Stimulated activated memory B cell treated with anti-CD40 and anti-IgM and Interleukin-4, amounts not matched to agents 10 μg/mL and 1 μg/mL and 100 μg/mL, for 72 hours (primary cell): Measurements from ENCODE around the gene STARD3.

Experiments
- ATAC-seq: fragments of 150-1000 bp; cut with Tn5 transposase; 2 replicates; pipeline ENCODE4 v1.10.0; 2021
- H3K27ac Mint-ChIP-seq: one replicate; pipeline ENCODE4 v1.8.0; 2022; ENCODE audit warnings: mild to moderate bottlenecking, mixed read lengths
- H3K27me3 Mint-ChIP-seq: one replicate; pipeline ENCODE4 v1.8.0; 2022; ENCODE audit warnings: mixed read lengths
- H3K36me3 Mint-ChIP-seq: one replicate; pipeline ENCODE4 v1.8.0; 2022; ENCODE audit warnings: mixed read lengths
- H3K4me1 Mint-ChIP-seq: one replicate; pipeline ENCODE4 v1.8.0; 2022; ENCODE audit warnings: mixed read lengths
- H3K4me3 Mint-ChIP-seq: one replicate; pipeline ENCODE4 v1.8.0; 2022; ENCODE audit warnings: mild to moderate bottlenecking, moderate library complexity, mixed read lengths
- H3K9me3 Mint-ChIP-seq: one replicate; pipeline ENCODE4 v1.8.0; 2022; ENCODE audit warnings: mixed read lengths

STARD3 gene

DNA sequence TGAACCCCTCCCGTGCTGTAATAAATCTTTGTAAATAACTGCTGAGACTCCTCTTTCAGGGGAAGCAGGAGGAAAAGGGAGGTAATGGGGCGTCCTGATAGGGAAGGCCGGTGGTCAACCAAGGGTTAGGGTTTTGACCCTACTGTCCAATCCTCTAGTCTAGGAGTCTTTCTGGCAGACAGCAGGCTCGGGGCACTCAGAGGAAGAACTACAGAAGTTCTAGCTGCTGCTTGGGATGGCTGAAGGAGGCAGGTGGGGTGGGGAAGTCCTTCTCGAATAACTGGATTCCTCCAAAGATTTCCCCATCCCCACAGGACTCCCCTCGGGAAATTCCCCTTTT lies 387 bp upstream of the STARD3 start:
- Mint-ChIP-seq H3K4me3 (peak overlapping the region; percentile 87), H3K27me3 (peaks cover 8% of the 10 kb centered on the region), H3K4me1 (peaks cover 63% of the 10 kb centered on the region), H3K9me3 (no peaks in the 10 kb centered on the region), H3K36me3 (no peaks in the 10 kb centered on the region), H3K27ac (peak overlapping the region; percentile 56)
- no peak for ATAC-seq

DNA sequence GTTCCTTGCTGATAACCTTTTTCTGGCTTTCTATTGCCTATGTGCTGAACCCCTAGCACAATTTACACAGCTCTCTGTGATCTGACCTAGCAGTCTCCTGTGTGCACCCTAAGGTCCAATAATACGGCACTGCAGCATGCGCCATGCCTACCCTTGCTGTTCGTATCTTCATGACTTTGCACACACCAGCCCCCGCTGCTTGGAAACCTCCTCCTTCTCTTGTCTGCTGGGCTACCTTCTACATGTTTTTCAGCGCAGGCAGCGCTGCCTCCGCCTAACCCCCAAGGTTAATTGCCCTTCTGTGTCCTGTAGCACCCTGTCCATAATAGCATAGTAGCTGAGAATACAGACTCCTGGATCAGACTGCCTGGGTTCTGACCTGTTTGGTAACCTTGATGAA lies 1.4 kb downstream of the STARD3 start:
- Mint-ChIP-seq H3K36me3 (no peaks in the 10 kb centered on the region), H3K9me3 (no peaks in the 10 kb centered on the region), H3K4me3 (peak overlapping the region; percentile 87), H3K27me3 (no peaks in the 10 kb centered on the region), H3K27ac (peak overlapping the region; percentile 56), H3K4me1 (peaks cover 81% of the 10 kb centered on the region)
- ATAC-seq = no peak

DNA sequence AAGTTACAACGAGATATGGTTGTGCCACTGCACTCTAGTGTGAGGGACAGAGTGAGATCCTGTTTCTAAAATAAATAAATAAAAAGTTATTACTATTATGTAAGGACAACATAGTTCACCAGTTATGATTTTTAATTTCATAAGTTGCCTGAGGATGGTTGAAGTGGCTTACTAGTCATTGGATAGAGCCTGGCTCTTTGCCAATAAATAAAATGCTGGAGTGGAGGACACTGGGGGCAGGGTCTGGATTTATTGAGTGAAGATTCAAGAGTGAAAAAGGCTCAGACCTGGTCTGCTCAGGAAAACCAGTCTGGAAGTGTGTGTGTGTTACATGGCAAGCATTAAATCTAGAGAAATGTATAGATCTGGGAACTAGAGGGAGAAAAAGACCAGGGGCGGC lies 2.1 kb downstream of the STARD3 start:
- Mint-ChIP-seq H3K4me3 (no peak overlapping the region), H3K9me3 (no peaks in the 10 kb centered on the region), H3K27ac (no peak overlapping the region), H3K27me3 (no peaks in the 10 kb centered on the region), H3K4me1 (peaks cover 82% of the 10 kb centered on the region), H3K36me3 (no peaks in the 10 kb centered on the region)
- ATAC-seq = no peak

DNA sequence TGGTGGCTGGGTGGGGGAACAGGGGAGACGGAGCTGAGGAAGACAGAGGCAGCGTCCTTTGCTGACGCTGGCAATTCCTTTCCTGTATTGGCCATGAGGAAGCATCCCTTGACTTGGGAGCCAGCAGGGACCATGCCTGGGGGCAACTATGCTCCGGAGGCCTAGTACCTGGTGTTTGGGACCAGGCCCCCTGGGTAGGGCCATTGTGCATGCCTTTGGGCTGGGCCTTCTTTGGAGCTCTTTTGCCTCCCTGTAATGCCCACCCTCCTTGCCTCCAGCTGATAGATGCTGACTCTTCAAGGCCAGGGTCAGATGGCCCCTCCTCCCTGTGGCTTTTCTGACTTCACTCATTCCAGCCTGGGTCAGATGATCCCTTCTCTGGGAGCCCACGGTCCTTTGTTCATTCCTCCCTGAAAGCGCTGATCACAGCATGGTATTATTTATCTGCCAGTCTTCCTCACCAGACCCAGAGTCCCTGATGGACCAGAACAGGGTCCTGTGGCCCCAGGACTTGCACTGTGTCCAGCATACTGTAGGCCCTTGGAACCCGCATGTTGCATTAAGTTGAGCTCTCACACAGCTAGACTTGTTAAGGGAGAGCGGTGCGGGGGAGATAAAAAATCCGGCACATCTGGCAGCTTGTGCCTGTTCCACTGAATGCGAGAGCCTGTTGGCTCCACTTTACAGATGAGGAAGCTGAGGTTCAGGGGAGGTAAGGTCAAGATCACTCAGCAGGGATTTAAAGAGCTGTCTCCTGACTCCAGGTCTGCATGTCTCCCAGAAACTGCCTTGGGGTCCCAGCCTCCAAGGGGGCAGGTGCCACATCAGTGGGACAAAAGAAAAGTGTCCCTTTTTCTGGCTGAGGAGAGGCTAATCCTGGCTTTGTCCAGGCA lies 2.9 kb downstream of the STARD3 start:
- H3K36me3 Mint-ChIP-seq = no peaks in the 10 kb centered on the region
- H3K9me3 Mint-ChIP-seq = no peaks in the 10 kb centered on the region
- H3K4me3 Mint-ChIP-seq = no peak overlapping the region
- no peaks in the 10 kb centered on the region for H3K27me3 Mint-ChIP-seq
- H3K4me1 Mint-ChIP-seq = peaks cover 85% of the 10 kb centered on the region
- H3K27ac Mint-ChIP-seq = no peak overlapping the region
- no peak for ATAC-seq

DNA sequence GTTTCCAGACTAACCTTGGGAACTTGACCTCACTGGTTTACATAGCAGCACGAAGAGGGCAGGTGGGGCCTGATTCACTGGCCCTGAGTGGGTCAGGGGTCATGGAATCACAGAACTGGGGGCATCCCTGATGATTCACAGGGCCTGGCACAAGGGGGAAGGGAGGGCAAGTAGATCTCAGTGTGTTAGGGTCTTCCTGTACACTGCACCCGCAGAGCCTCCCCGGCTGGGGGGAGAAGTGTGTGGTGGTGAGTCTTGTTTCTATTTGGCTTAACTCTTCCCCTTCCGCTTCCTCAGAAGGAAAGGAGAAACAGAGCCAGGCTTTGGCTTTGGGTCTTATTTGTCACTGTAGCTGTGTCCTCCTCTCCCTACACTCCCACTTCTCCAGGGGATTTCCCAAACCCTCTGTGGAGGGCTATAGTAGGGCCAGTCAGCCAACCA lies 3.7 kb downstream of the STARD3 start:
- Mint-ChIP-seq H3K27me3 (no peaks in the 10 kb centered on the region), H3K9me3 (no peaks in the 10 kb centered on the region), H3K4me1 (peaks cover 88% of the 10 kb centered on the region), H3K27ac (no peak overlapping the region), H3K4me3 (no peak overlapping the region), H3K36me3 (no peaks in the 10 kb centered on the region)
- no peak for ATAC-seq

DNA sequence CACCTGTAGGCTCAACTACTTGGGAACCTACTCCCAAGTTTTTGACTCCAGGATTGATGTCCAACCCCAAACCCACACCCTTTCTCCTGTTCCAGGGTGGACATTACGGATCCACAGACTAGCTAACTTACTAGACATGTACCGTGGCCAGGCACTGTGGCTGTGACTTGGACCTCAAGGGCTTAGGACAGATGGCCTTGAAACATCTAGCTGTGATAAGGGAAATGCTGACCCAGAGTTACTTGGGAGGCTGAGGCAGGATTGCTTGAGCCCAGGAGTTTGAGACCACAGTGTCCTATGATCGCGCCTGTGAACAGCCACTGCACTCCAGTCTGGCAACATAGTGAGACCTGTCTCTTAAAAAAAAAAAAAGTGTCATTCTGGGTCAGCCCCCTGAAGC lies 4.2 kb downstream of the STARD3 start:
- H3K4me3 Mint-ChIP-seq = no peak overlapping the region
- H3K4me1 Mint-ChIP-seq = peaks cover 84% of the 10 kb centered on the region
- no peak overlapping the region for H3K27ac Mint-ChIP-seq
- ATAC-seq = no peak
- H3K36me3 Mint-ChIP-seq = no peaks in the 10 kb centered on the region
- no peaks in the 10 kb centered on the region for H3K9me3 Mint-ChIP-seq
- no peaks in the 10 kb centered on the region for H3K27me3 Mint-ChIP-seq

DNA sequence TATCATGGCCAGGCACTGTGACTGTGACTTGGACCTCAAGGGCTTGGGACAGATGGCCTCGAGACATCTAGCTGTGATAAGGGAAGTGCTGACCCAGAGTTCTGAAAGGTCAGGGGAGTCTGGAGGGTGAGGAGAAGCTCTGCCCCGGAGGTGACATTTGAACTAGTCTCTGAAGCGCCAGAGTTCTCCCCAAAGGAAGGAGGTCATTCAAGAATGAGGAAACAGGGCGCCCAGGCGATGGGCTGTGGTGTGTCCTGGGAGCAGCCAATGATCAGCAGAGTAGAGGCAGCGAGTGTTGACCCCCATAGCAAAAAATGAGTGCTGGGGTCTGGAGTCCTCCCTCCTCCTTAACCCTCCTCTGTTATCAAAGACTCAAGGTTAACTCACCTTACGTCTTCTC lies 4.9 kb downstream of the STARD3 start:
- Mint-ChIP-seq H3K4me1 (peaks cover 78% of the 10 kb centered on the region), H3K4me3 (no peak overlapping the region), H3K36me3 (no peaks in the 10 kb centered on the region), H3K27me3 (no peaks in the 10 kb centered on the region), H3K9me3 (no peaks in the 10 kb centered on the region), H3K27ac (peak overlapping the region; percentile 22)
- no peak for ATAC-seq

DNA sequence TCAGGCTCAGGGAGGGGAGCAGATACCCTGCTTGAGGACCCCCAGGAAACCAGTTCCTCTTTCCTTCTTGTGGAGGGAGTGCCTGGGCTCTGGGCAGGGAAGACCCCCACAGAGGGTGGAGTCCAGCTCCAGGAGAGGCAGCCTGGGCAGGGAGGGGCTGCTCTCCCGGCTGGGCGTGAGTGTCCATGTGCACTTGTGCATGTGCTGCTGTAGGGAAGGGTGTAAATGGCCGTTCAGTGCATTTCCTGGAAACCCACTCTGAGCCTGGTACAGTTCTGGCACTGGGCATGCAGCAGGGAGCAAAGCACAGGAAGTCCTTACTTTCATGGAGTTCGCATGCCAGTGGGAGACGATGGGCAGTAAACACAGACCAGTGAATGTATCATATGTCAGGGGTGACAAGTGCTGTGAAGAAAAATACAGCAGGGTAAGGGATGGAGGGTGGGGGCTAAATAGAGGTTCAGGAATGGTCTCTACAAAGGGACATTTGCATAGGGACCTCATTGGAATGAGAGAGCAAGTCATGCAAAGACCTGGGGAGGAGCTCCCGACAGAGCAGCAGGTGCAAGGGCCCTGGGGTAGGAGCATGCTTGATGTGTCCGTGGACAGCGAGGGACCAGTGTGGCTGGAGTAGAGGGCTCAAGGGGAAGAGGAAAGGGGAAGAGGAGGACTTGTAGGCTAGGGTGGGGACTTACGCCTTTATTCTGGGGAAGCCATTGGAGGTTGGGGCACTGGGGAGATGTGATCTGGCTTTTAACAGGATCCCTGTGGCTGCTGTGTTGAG lies 5.5 kb downstream of the STARD3 start:
- peaks cover 76% of the 10 kb centered on the region for H3K4me1 Mint-ChIP-seq
- ATAC-seq = no peak
- H3K36me3 Mint-ChIP-seq = no peaks in the 10 kb centered on the region
- no peak overlapping the region for H3K27ac Mint-ChIP-seq
- H3K9me3 Mint-ChIP-seq = no peaks in the 10 kb centered on the region
- H3K4me3 Mint-ChIP-seq = no peak overlapping the region
- H3K27me3 Mint-ChIP-seq = no peaks in the 10 kb centered on the region

DNA sequence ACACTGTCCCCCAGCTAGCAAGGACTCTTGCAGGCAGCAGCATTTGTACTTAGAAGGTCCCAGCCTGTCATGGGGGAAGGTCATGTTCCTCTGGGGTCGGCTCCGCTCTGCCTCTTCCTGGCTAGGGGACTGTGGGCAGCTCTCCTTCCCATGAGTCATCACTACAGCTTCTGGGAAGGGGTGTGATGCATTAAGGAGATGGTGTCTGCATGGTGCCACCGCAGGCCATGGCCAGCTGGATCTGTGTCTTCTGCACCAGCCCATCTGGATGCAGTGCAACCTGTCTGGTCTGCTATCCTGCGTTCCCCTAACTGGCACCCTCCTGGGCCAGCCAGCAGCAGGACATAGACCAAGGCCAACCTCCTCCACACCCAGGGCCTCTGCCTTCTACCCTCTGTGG lies 6.3 kb downstream of the STARD3 start:
- H3K36me3 Mint-ChIP-seq = no peaks in the 10 kb centered on the region
- no peak for ATAC-seq
- H3K4me1 Mint-ChIP-seq = peaks cover 68% of the 10 kb centered on the region
- H3K27ac Mint-ChIP-seq = no peak overlapping the region
- H3K4me3 Mint-ChIP-seq = no peak overlapping the region
- no peaks in the 10 kb centered on the region for H3K27me3 Mint-ChIP-seq
- no peaks in the 10 kb centered on the region for H3K9me3 Mint-ChIP-seq

DNA sequence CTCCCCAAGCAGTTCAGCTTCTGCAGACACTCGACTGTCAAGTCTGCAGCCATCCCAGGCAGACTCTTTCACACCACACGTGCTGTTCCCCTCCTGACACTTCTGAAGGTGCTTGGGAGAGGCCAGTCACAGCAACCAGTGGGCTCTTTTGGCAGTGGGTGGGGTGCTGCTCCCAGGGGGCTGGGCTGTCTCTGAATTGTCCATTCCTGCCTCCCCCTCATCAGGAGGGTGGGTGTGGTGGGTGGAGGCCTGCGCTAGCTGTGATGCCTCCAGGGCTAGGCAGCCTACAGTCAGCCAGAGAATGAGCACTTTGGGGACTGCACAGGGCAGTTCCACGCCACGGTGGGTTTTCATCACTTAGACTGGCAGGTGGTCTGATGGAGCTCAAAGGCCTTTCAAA lies 10.3 kb downstream of the STARD3 start:
- H3K27ac Mint-ChIP-seq = no peak overlapping the region
- H3K4me3 Mint-ChIP-seq = no peak overlapping the region
- no peaks in the 10 kb centered on the region for H3K9me3 Mint-ChIP-seq
- peaks cover 35% of the 10 kb centered on the region for H3K4me1 Mint-ChIP-seq
- H3K27me3 Mint-ChIP-seq = no peaks in the 10 kb centered on the region
- ATAC-seq = no peak
- peaks cover 6% of the 10 kb centered on the region for H3K36me3 Mint-ChIP-seq

DNA sequence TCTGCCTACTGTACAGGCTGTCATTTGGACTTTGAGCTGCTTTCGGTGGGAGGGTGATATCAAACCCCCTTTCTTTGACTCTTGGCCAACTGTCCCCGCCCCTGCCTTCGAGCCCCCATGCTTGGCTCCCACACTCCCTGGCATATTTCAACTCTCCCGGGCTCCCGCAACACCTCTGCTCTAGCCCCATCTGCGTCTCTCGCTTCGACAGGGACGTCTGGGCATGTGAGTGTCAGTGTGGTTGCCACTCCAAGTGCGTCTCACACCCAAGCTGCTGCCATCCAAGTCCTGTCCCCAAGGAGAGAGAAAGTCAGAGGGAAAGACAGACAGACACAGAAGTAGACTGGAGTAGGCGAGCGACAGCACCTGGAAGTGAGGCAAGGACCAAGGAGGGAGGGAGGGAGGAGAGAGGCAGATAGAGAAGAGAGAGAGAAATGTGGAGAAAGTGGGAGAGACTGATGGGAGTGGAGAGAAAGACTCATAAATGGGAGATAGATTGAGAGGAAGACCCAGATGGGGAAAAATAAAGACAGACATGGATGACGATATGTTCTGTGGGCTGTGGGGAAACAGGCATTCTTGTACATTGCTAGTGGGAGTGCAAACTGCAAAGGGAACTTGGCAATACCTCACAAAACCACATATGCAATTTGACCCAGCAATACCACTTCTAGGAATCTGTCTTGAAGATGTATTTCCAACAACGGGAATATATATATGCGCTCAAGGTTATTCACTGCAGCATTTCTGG lies 11.8 kb downstream of the STARD3 start:
- Mint-ChIP-seq H3K4me3 (no peak overlapping the region), H3K27ac (no peak overlapping the region), H3K4me1 (peaks cover 28% of the 10 kb centered on the region)

DNA sequence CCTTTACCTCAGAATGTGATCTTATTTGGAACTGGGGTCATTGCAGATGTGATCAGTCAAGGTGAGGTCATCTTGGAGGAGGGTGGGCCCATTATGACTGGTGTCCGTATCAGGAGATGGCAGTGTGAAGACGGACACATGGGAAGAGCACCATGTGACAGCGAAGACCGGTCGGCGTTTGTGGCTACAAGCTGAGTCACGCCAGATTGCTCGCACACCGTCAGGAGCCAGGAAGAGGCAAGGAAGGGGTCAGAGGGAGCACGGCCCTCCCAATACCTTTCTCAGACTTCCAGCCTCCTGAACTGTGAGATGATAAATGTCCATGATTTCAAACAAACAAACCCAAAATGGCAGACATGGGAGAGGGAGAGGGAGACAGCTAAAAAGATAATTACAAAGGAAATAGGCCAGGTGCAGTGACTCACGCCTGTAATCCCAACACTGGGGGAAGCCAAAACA lies 13.2 kb downstream of the STARD3 start:
- Mint-ChIP-seq H3K36me3 (peaks cover 7% of the 10 kb centered on the region), H3K4me3 (no peak overlapping the region), H3K4me1 (peaks cover 17% of the 10 kb centered on the region), H3K9me3 (no peaks in the 10 kb centered on the region), H3K27me3 (no peaks in the 10 kb centered on the region), H3K27ac (no peak overlapping the region)
- ATAC-seq = no peak

More for the DNA sequence above, 11.8 kb downstream of the STARD3 start:
- Mint-ChIP-seq H3K36me3 (peaks cover 6% of the 10 kb centered on the region), H3K9me3 (no peaks in the 10 kb centered on the region), H3K27me3 (no peaks in the 10 kb centered on the region)
- no peak for ATAC-seq

DNA sequence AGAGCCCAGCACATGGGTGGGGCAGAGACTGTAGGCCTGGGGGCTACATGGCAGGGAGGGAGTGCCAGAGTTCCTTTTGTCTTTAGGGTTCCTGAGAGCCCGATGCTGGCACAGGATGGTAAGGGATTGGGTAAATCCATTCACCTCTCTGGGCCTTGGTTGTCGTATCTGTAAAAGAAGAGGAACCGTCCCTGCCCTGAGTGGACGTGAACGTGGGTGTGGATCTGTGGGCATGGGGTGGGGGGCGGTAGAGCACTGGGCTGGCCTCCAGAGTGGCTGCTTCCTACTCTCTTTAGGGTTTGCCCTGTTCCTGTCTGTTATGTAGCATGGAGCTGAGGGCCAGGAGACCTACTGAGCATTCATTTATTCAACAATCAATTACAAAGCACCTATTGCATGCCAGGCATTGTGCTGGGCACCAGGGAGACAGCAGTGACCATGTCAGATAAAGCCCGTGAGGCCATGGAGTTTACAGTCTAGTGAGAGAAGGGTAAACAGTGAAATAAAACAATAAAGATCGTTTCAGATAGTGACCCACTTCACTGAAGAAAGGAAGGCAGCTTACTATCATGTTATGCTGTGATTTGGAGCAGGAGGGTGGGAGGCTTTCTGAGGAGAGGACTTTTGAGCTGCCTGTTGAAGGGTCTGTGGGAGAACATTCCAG lies 15.1 kb downstream of the STARD3 start:
- Mint-ChIP-seq H3K27ac (peak overlapping the region; percentile 1), H3K36me3 (peaks cover 19% of the 10 kb centered on the region)

DNA sequence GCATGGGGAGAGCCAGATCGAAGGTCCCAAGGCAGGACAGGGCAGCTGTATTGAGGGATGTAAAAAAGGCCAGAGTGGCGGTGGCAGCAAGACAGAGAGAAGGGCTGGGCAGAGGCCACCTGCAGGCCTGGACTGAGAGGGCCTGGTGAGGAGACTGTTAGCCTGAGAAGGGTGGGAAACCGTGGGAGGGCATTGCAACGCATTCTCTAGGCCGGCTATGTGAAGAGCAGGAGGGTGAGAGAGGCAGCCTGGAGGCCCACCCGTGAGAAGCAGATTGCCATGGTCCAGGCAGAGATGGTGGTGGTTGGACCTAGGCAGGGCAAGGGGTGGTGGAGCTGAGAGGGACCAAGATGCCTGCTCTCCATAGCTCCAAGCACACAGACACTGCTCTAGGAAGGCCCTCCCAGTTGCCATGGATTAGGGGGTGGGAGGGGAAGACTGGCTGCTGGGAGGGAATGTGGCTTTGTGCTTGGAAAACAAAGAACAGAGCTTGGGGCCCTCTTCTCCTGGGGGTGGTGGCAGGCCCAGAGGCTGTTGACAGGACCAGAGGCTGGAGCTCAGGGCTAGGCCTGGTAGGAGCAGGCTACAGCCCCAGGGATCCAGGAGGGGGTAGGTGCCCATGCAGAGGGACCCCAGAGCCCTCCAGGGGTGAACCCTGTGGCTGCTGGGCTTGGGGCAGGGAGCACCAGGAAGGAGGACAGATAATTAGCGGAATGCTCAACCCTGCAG lies 15.8 kb downstream of the STARD3 start:
- H3K4me1 Mint-ChIP-seq = peaks cover 23% of the 10 kb centered on the region
- peak overlapping the region; percentile 1 for H3K27ac Mint-ChIP-seq
- no peaks in the 10 kb centered on the region for H3K9me3 Mint-ChIP-seq
- no peaks in the 10 kb centered on the region for H3K27me3 Mint-ChIP-seq
- no peak for ATAC-seq
- H3K4me3 Mint-ChIP-seq = no peak overlapping the region
- peaks cover 20% of the 10 kb centered on the region for H3K36me3 Mint-ChIP-seq

More for the DNA sequence above, 15.1 kb downstream of the STARD3 start:
- ATAC-seq = no peak
- no peaks in the 10 kb centered on the region for H3K9me3 Mint-ChIP-seq
- no peak overlapping the region for H3K4me3 Mint-ChIP-seq
- H3K27me3 Mint-ChIP-seq = no peaks in the 10 kb centered on the region
- peaks cover 23% of the 10 kb centered on the region for H3K4me1 Mint-ChIP-seq
